Caki2 (cell line): Measurements from ENCODE around the gene TASP1. TPM values are rescaled to one million over a fixed set of nuclear protein-coding genes. Genes with fewer than 3 reads are reported as not detected.
"Not testable (repeated sequence)": the region's sequence is repeated elsewhere in the genome, so short reads cannot be mapped to it uniquely, and the experiment has no call there.

Source experiments
- DNase-seq: peaks from one replicate; pipeline ENCODE4 v3.0.0-alpha.2; 2015; ENCODE audit warnings: low read depth
- in situ Hi-C: cut with HindIII; loops from 2 replicates; pipeline ENCODE4 v1.10.0; 2016; ENCODE audit warnings: low sequenced_read_pairs, low pct_unique_long_range_greater_than_20kb, mixed read lengths
- total RNA-seq: library from RNA; depleted of rRNA; stranded (reverse); fragments of >200 nt; shearing (Covaris generic); gene quantifications from 2 replicates; pipeline ENCODE4 v1.2.3, GENCODE V29; 2014; ENCODE audit warnings: low replicate concordance

The TASP1 gene
- total RNA-seq, 1 experiment from 2014 or later, result 3.6 TPM

DNA sequence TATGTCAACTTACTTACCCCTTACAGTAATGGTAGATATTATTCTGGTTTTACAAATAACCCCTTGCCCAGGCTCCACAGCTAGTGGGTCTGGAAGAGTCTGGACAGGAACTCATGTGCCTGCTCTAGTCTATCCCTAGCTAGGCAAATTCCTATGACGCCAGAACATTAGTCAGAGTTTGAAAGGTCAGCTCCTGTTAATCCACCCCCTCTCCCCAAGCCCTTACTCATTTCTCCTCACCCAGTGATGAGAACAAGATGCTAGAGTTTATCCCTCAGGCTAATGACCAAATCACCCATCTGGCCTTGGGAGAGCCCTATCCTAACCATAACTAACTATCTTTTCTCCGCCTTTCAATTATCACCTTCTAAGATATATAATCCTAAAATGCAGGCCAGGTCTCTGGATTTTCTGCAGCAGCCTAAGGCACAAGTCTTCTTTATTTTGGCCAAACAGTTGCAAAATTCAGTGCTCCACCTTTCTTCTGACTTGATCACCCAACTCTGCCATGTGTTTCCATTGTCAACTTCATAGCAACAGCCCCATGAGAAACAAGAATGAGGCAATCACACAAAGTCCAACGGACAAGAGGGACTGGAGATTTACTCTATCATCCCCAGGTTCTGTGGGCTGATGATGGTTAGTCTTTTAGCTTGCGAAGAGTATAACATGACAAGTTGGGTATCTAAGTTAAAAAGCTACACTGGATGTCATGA, 113.3 kb downstream of the TASP1 start:
- DNase-seq, result peak; percentile 59
- in situ Hi-C loops, result no loop called here

DNA sequence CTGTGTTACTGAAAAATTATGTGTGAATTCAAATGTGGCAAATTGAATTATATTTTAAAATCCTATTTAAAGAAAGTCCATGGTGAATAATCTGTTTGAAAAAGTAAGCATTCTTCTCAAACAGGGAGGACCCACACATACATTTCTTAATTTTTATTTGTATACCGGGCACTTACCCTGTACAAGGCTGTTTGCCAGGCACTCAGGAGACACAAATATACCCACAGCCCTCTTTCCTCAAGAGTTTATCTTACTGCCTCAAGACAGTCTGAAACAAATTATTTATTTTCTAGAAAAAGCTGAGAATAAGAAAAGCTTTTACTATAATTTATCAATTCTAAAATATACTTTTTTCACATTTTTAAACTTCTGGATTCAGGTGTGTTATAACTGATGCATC, 114.4 kb downstream of the TASP1 start:
- in situ Hi-C loops, result no loop called here
- DNase-seq, result no peak

DNA sequence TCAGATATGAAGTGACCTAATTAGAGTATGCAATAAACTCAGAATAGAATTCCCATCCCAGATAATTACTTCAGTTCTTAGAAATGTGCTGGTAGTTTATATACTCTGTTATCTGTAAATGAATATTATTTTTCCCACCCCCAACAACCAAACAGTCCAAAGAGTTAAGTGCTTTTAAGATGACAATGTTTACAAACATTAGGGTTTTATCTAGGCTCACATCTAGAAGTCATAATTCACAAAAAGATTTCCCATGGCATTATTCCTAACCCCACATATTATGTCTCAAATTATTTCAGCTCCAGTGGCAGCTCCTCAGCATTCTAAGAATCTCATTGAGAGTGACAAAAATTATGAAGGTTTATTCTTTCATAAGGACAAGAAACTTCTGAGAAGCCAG, 120.9 kb downstream of the TASP1 start:
- in situ Hi-C loops, result no loop called here
- no peak for DNase-seq

DNA sequence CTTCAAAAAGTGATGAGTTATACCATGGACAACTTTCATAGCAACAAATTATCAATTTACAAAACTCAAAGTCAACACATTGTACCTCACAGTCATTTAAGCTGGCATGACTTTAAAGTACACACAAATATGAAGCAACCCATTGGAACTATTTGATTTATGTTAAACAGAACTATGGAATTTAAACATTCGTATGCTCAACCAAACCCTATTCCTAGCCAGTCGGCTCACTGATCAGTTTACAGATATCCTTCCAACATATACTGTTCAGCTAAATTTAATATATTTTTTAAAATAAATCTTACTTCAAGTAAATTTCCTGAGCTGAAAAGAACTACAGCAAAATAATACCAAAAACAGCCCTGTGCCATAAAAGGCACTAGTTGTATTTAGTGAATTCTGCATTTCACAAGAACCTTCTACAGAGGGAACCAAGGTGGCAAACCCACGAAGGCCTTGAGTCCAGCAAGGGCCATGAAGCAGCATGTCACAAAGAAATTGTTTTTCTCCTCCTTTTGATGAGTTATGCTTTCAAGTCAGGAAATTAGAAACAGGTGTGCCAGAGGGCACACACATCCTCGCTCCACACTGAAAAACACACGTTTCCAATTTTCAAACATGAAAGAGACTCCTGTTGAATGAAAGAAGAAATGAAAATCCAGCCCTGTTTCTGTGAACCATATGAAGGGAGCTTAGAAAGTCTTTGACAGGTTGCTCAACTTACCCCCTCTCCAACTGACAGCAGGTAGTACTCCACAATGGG, 122.8 kb downstream of the TASP1 start:
- in situ Hi-C loops, result no loop called here
- DNase-seq, result no peak

DNA sequence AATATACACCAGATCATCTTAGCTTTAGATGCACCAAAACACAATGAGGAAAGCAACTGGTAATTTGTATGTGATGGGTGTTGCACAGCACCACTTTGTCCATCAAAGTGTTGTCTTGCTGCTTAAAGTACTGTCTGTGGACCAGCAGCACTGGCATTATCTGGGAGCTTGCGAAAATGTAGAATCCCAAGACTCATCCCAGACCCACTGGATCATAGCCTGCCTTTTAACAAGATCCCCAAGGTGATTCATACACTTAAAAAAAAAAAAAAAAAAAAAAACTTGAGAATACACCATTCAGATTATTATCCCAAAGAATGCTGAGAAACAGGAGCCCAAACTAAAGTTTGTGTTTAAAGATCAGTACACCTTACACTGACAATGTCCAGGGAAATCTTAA, 123.4 kb downstream of the TASP1 start:
- in situ Hi-C loops, result no loop called here
- no peak for DNase-seq

DNA sequence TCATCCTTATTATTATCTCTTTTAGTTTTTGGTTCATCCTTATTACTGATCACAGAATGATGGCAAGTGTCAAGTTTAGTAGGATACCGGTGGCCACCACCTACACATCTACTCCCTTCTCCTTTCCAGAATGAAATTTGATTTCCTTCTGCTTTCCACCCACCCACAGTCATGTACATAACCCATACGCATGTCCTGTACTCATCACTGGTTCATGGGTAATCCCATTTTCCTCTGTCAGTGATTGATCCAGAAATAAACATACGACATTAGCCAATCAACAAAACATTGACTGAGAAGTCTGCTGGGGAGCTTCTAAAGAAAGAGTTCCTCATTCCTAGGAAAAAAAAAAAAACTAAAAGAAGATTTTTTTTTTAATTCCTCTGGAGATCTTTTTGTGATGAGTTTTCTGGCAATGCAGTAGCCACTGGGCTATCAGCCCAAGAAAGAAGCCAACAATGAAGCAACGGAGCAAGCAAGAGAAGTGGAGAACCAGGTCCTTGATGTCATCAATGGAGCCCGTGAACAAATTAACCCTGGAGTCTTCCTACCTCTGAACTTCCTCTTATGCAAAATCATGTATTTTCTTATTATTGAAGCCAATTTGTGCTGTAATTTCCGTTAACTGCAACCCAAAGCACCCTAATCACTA, 127.8 kb downstream of the TASP1 start:
- in situ Hi-C loops, result no loop called here
- DNase-seq, result no peak

DNA sequence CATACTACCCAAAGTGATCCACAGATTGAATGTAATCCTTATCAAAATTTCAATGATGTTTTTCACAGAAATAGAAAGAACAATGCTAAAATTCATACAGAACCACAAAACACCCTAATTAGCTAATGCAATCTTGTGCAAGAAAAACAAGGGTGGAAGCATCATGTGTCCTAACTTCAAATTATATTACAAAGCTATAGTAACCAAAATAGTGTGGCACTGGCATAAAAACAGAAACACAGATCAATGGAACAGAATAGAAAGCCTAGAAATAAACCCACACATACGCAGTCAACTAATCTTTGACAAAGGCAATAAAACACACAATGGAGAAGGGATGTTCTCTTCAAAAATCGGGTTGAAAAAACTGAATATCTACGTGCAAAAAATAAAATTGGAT, 131.1 kb downstream of the TASP1 start:
- in situ Hi-C loops, result no loop called here
- no peak for DNase-seq

DNA sequence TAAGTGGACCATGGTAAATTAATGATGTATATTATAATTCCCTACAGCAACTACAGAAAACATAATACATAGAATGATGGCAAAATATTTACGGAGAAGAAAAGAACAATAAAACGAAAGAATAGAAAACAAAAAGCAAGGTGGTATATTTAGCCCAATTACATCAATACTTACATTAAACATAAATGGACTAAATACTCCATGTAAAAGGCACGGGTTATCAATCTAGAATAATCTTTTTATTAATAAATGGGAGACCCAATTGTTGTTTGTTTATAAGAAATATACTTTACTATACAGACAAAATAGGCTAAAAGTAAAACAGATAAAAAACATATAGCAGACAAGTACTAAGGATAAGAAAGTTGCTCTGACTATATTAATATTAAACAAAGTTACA, 137.2 kb downstream of the TASP1 start:
- no peak for DNase-seq
- in situ Hi-C loops, result no loop called here

DNA sequence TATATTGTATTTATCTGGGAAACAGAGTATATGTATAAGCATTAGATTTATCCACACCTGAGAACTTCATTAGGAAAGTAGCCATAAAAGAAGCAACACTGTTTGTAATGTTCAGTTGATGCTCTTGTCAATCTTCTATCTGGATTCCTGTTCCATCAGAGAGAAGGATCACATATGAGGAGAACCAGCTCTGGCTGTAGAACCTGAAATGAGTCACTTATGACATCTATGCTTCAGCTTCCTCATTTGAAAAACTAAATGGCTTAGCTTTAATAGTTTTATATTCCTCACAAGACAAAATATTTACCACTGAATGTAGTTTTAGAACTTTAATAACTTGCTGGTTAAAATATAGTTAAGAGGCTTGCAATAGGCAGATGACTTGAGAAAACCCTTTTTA, 144.7 kb downstream of the TASP1 start:
- in situ Hi-C loops, result no loop called here

DNA sequence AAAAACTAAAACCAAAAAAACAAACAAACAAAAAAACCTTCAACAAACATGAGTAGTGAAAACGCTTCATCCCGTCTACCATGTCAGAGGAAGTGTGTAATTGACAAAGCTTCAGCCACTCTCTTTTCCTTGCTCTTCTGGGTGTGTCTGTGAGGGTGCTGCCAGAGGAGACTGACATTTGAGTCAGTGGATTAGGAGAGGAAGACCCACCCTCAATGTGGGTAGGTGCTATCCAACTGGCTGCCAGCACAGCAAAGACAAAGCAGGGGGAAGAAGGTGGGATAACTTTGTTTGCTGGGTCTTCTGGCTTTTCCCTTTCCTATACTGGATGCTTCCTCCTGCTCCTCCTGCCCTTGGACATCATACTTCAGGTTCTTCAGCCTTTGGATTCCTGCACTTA, 145.6 kb downstream of the TASP1 start:
- in situ Hi-C loops, result no loop called here
- DNase-seq, result no peak

More for the DNA sequence above, 144.7 kb downstream of the TASP1 start:
- no peak for DNase-seq

DNA sequence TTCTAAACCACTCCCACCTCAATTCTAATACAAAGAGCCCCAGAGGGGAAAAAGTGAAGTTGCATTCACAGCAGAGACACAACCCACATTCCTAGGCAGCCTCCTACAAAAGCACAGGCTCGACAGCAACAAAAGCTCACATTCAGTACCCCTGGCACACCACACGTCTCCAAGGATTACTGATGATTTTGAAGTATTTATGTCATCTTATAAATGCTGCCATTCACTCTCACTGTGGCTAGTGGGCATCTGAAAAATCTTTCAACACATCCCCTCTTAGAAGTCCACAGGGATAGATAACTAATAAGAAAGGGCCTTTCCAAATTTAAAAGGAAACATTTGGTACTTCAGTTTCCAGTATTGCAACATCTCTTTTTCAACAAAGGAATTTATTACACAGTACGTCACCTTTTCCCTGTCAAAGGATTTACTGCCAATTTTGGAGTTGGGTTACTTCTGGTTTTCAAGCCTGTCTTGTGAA, 146.7 kb downstream of the TASP1 start:
- in situ Hi-C loops, result no loop called here
- DNase-seq, result no peak

DNA sequence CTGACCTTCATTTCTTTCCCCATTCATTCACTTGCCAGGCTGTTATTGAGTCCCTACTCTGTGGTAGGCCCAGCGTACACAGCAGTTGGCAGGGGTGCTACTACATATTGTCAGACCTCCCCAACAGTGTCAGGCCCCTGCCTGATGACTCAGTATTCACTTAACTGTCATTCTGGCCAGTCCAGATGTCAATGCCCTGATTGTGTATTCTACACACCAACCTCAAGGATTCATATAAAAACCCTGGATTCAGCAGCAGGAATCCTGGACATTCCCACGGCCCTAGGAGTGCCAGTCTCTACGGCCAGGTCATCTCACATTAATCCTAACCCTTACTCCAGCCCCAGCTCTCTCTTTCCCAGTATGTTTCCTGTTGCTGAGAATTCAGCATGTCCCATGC, 151.5 kb downstream of the TASP1 start:
- in situ Hi-C loops, result no loop called here
- no peak for DNase-seq

DNA sequence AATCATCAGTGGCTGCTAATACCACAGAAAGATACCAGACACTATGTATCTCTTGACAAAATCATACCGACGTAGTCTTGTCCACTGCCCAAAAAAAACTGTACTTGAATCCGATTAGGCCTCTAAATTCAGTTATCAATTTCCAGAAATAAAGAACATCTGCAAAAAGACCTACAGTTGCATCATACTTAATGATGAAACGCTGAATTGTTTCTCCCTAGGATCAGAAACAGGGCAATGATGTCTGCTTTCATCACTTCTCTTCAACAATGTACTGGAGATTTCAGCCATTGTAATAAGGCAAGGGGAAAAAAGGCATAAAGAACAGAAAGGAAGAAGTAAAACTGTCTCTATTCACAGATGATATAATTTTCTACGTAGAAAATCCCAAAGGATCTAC, 152.0 kb downstream of the TASP1 start:
- in situ Hi-C loops, result no loop called here
- no peak for DNase-seq

DNA sequence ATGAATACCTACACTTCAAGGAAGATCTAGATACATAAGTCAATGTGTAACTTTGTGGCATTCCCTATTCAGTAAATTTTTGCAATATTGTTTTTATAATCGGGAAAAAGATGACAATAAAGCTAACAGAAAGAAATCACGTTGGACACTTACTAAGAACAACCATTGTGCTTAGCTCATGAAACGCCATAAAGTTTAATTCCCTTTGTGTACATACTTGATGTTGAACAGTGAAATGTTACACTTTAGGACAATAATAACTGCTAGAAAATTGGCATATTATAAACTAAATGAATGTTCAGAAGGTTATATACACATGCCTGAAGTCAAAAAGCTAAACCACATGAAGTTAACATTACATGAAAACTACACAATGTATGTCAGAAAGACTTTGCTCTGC, 153.2 kb downstream of the TASP1 start:
- in situ Hi-C loops, result no loop called here
- DNase-seq, result no peak

DNA sequence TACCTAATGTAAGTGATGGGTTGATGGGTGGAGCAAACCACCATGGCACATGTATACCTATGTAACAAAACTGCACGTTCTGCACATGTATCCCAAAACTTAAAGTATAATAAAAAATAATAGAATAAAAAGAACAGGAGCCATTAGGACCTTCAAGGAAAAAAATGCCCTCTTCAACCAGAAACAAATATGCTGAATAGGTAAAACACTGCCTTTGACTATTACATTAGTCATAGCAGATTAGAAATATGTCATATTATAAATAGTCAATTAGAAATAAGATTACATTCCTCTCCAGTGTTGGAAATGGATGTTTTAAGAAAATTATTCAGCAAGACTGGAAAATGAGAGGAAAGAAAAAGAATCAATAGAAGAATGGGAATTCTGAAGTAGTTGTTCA, 153.7 kb downstream of the TASP1 start:
- DNase-seq, in situ Hi-C loops: not testable (repeated sequence)

DNA sequence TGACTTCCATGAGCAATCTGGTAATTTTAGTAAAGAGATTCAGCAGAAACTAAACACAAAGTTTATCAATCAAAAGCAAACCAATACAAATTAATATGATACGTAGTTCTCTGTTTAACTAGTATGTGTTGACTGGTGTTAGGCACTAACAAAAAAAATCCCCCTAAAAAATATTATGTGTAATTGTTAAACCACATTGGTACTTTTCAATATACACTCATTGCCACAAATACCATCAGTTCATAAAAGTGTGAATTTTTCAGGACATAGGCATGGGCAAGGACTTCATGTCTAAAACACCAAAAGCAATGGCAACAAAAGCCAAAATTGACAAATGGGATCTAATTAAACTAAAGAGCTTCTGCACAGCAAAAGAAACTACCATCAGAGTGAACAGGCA, 155.3 kb downstream of the TASP1 start:
- in situ Hi-C loops, DNase-seq: not testable (repeated sequence)

DNA sequence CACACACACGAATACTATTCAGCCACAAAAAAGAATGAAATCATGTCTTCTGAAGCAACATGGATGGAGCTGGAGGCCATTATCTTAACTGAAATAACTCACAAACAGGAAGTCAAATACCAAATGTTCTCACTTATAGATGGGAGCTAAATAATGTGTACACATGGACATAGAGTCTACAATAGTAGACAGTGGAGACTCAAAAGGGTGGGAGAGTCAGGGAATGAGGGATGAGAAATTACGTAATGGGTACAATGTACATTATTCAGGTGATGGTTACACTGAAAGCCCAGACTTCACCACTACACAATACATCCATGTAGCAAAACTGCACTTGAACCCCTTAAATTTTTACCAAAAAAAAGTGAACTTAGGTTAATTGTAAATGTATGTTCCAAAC, 160.4 kb downstream of the TASP1 start:
- DNase-seq, result no peak
- in situ Hi-C loops, result no loop called here

DNA sequence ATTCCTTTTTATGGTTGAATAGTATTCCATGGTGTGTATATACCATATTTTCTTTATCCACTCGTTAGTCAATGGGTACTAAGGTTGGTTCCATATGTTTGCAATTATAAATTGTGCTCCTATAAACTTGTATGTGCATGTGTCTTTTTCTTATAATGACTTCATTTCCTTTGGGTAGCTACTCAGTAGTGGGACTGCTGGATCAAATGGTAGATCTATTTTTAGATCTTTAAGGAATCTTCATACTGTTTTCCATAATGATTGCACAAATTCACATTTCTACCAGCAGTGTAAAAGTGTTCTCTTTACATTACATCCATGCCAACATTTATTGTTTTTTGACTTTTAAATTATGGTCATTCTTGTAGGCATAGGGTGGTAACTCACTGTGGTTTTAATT, 164.3 kb downstream of the TASP1 start:
- DNase-seq, result no peak
- in situ Hi-C loops, result no loop called here

DNA sequence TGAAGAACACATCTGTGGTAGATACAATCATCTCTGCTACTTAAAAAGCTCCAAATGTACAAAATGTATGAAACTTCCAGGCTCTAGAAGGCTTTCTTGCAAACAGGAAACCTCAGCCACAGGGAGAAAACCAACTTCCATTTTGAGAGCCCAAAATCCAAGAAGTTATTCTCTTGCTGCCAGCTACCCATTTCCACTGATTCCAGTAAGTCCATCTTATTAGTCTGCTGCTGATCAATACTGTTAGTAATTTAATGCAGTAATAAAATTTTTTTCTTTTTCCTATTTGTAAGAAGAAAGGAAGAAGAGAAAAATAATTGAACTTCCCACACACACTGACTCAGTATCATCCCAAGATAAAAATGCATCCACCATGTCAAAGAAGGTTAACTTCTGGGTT, 169.5 kb downstream of the TASP1 start:
- in situ Hi-C loops, result no loop called here

More for the DNA sequence above, 169.5 kb downstream of the TASP1 start:
- DNase-seq, result no peak
